Stimulated activated CD8-positive, alpha-beta memory T cell treated with anti-CD3 and anti-CD28 coated beads, Interleukin-15, amount 100 ng/mL, for 24 hours (primary cell): ENCODE measurements around the gene EFEMP1.

Experiments used
- DNase-seq: peaks from one replicate; pipeline ENCODE4 v3.0.0-alpha.2; 2020; ENCODE audit warnings: low read depth

EFEMP1 gene

GRCh38 chr2:55923091-55923981 is at the start of gene EFEMP1:
TSS of gene EFEMP1 (minus strand) at chr2:55923782. CDS start at chr2:55922440, 1,342 bp downstream.
- DNase-seq: no peak

GRCh38 chr2:55970500-55970899 is 46.9 kb upstream of the EFEMP1 start:
- DNase-seq: no peak

GRCh38 chr2:55968941-55969340 is 45.4 kb upstream of the EFEMP1 start:
- DNase-seq: no peak

GRCh38 chr2:55966401-55967118 is 43.0 kb upstream of the EFEMP1 start:
- DNase-seq: no peak

- no peak for DNase-seq
These were observed 42.4 kb upstream of the EFEMP1 start for GRCh38 chr2:55965966-55966365.

- no peak for DNase-seq
These were observed 41.7 kb upstream of the EFEMP1 start for GRCh38 chr2:55965276-55965675.

GRCh38 chr2:55962915-55963314 is 39.3 kb upstream of the EFEMP1 start:
- no peak for DNase-seq

- no peak for DNase-seq
These were observed 37.8 kb upstream of the EFEMP1 start for GRCh38 chr2:55961318-55961911.

GRCh38 chr2:55958756-55959155 is 35.2 kb upstream of the EFEMP1 start:
- no peak for DNase-seq

- no peak for DNase-seq
These were observed 33.6 kb upstream of the EFEMP1 start for GRCh38 chr2:55957142-55957541.

GRCh38 chr2:55954306-55955035 is 30.9 kb upstream of the EFEMP1 start:
- DNase-seq: no peak

GRCh38 chr2:55952415-55952814 is 28.8 kb upstream of the EFEMP1 start:
- DNase-seq: no peak

GRCh38 chr2:55951533-55951932 is 28.0 kb upstream of the EFEMP1 start:
- DNase-seq: no peak

GRCh38 chr2:55949613-55950012 is 26.0 kb upstream of the EFEMP1 start:
- no peak for DNase-seq

- DNase-seq: no peak
These were observed 25.6 kb upstream of the EFEMP1 start for GRCh38 chr2:55949211-55949610.

GRCh38 chr2:55948176-55948923 is 24.8 kb upstream of the EFEMP1 start:
- DNase-seq: no peak

GRCh38 chr2:55947752-55948151 is 24.2 kb upstream of the EFEMP1 start:
- no peak for DNase-seq

GRCh38 chr2:55946793-55947192 is 23.2 kb upstream of the EFEMP1 start:
- no peak for DNase-seq

- no peak for DNase-seq
These were observed 19.9 kb upstream of the EFEMP1 start for GRCh38 chr2:55943466-55943865.

GRCh38 chr2:55936351-55936750 is 12.8 kb upstream of the EFEMP1 start:
- no peak for DNase-seq

GRCh38 chr2:55934337-55934736 is 10.8 kb upstream of the EFEMP1 start:
- no peak for DNase-seq
